Measurements from ENCODE around the gene HADH.

GRCh38 chr4:107988763-107989035, 990 bp upstream of the HADH start:
- TF ChIP-seq, protein P1, sequence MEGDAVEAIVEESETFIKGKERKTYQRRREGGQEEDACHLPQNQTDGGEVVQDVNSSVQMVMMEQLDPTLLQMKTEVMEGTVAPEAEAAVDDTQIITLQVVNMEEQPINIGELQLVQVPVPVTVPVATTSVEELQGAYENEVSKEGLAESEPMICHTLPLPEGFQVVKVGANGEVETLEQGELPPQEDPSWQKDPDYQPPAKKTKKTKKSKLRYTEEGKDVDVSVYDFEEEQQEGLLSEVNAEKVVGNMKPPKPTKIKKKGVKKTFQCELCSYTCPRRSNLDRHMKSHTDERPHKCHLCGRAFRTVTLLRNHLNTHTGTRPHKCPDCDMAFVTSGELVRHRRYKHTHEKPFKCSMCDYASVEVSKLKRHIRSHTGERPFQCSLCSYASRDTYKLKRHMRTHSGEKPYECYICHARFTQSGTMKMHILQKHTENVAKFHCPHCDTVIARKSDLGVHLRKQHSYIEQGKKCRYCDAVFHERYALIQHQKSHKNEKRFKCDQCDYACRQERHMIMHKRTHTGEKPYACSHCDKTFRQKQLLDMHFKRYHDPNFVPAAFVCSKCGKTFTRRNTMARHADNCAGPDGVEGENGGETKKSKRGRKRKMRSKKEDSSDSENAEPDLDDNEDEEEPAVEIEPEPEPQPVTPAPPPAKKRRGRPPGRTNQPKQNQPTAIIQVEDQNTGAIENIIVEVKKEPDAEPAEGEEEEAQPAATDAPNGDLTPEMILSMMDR (IDR thresholded peaks at IDR 0.05), result no peak
- TF ChIP-seq POLR2A (IDR thresholded peaks at IDR 0.05), result no peak

Measured in heart left ventricle (tissue), 13 donors.